Hepatocyte (in vitro differentiated cells): ENCODE results near the gene CCDC88C. TPM values are rescaled to one million over a fixed set of nuclear protein-coding genes. Genes with fewer than 3 reads are reported as not detected.
A peak's percentile ranks its signal among the peaks of the same experiment; 100 is the strongest.

Experiments
- DNase-seq: peaks from one replicate; pipeline ENCODE4 v3.0.0-alpha.2; 2016; ENCODE audit warnings: low spot score
- H2AFZ ChIP-seq: fragments of 200-600 bp; sonication (generic); 2 replicates; pipeline ENCODE4 v1.6.0; 2016; ENCODE audit warnings: antibody characterized with exemption, mild to moderate bottlenecking
- H3K27ac ChIP-seq: fragments of 200-600 bp; sonication (generic); 2 replicates; pipeline ENCODE4 v1.5.1; 2016; ENCODE audit warnings: mild to moderate bottlenecking
- H3K27me3 ChIP-seq: fragments of 200-600 bp; sonication (generic); 2 replicates; pipeline ENCODE4 v1.6.1; 2016
- H3K36me3 ChIP-seq: fragments of 200-600 bp; sonication (generic); replicated peaks from 2 replicates; pipeline ENCODE4 v1.5.1; 2016; ENCODE audit warnings: low read depth; ENCODE audit not compliant: insufficient read depth
- H3K4me1 ChIP-seq: fragments of 200-600 bp; sonication (generic); 2 replicates; pipeline ENCODE4 v1.5.1; 2016; ENCODE audit warnings: mild to moderate bottlenecking, moderate library complexity; ENCODE audit not compliant: insufficient read depth
- H3K4me2 ChIP-seq: fragments of 200-600 bp; sonication (generic); 2 replicates; pipeline ENCODE4 v1.6.0; 2016
- H3K4me3 ChIP-seq: fragments of 200-600 bp; sonication (generic); 2 replicates; pipeline ENCODE4 v1.5.1; 2016; ENCODE audit warnings: mild to moderate bottlenecking
- H3K79me2 ChIP-seq: fragments of 200-600 bp; sonication (generic); 2 replicates; pipeline ENCODE4 v1.6.0; 2017; ENCODE audit warnings: mild to moderate bottlenecking
- H3K9me2 ChIP-seq: fragments of 200-600 bp; sonication (generic); replicated peaks from 2 replicates; pipeline ENCODE4 v1.6.0; 2017; ENCODE audit warnings: mild to moderate bottlenecking; ENCODE audit not compliant: insufficient read depth
- H3K9me3 ChIP-seq: fragments of 200-600 bp; sonication (generic); 2 replicates; pipeline ENCODE4 v1.5.1; 2016; ENCODE audit warnings: low read depth, mild to moderate bottlenecking
- H4K20me1 ChIP-seq: fragments of 200-600 bp; sonication (generic); 2 replicates; pipeline ENCODE4 v1.6.0; 2016; ENCODE audit warnings: mild to moderate bottlenecking; ENCODE audit not compliant: insufficient read depth, poor library complexity, severe bottlenecking
- EZH2 ChIP-seq: fragments of 200-600 bp; sonication (generic); IDR thresholded peaks from 2 replicates; pipeline ENCODE4 v1.6.1; 2016; ENCODE audit warnings: antibody characterized with exemption, mild to moderate bottlenecking, borderline replicate concordance
- EZH2phosphoT487 ChIP-seq: fragments of 200-600 bp; sonication (generic); IDR thresholded peaks from one replicate; pipeline ENCODE4 v1.6.1; 2018; ENCODE audit warnings: antibody characterized with exemption, mild to moderate bottlenecking, low read depth, moderate library complexity; ENCODE audit not compliant: unreplicated experiment, severe bottlenecking
- WGBS: methylation state at CpG from one replicate; pipeline ENCODE4 v1.1.6; 2016; ENCODE audit warnings: low lambda C conversion rate; ENCODE audit errors: missing lambda C conversion rate; 5-methylcytosine and 5-hydroxymethylcytosine counted together
- polyA plus RNA-seq: library from polyadenylated mRNA; unstranded; fragments of >200 nt; fragmentation: Nextera tagmentation; extraction: Ambion mirVana; gene quantifications from 2 replicates; pipeline ENCODE4 v1.2.1, GENCODE V29; 2016
- total RNA-seq: library from RNA; depleted of rRNA; stranded (reverse); fragments of >200 nt; gene quantifications from 2 replicates; pipeline ENCODE4 v1.2.3, GENCODE V29; 2014
- TF ChIP-seq, protein P1 (sequence below): fragments of 200-600 bp; sonication (generic); IDR thresholded peaks from 2 replicates; pipeline ENCODE4 v1.5.1; 2016; ENCODE audit warnings: antibody characterized with exemption, mild to moderate bottlenecking; ENCODE audit not compliant: poor library complexity

The CCDC88C gene
- total and polyA plus RNA-seq, 2 experiments from 2014 or later = 5.9 to 11.3 TPM

DNA sequence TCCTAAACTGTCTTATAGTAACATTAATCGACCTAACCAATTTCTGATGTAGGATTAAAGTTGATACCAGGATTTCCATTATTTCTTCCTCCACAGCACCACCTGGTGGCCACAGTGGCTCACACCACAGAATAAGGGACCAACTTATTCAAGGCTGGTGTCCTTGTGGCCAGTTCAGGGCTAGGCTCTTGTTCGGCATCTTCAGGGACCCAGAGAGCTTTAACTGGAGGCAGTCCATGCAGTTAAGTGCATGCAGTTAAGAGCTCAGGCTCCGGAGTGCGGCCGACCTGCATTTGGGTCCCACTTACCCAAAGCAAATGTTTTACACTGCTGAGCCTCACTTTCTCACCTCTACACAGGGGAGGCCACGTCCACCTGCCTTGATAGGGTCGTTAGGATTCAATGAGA lies 131.1 kb downstream of the CCDC88C start:
- Histone ChIP-seq H3K4me1 (peaks cover 21% of the 10 kb centered on the region), H3K79me2 (no peaks in the 10 kb centered on the region), H3K9me3 (no peaks in the 10 kb centered on the region), H3K27ac (no peak overlapping the region), H3K9me2 (no peaks in the 10 kb centered on the region), H3K27me3 (no peaks in the 10 kb centered on the region), H3K4me2 (no peak overlapping the region), H2AFZ (no peak overlapping the region), H3K4me3 (no peak overlapping the region), H3K36me3 (peaks cover 3% of the 10 kb centered on the region), H4K20me1 (no peaks in the 10 kb centered on the region)
- peak; percentile 73 for DNase-seq
- 55% methylated on average over 7 of the region's 7 CpGs for WGBS
- TF ChIP-seq EZH2phosphoT487 (no peak), EZH2 (no peak)
- TF ChIP-seq, protein P1, sequence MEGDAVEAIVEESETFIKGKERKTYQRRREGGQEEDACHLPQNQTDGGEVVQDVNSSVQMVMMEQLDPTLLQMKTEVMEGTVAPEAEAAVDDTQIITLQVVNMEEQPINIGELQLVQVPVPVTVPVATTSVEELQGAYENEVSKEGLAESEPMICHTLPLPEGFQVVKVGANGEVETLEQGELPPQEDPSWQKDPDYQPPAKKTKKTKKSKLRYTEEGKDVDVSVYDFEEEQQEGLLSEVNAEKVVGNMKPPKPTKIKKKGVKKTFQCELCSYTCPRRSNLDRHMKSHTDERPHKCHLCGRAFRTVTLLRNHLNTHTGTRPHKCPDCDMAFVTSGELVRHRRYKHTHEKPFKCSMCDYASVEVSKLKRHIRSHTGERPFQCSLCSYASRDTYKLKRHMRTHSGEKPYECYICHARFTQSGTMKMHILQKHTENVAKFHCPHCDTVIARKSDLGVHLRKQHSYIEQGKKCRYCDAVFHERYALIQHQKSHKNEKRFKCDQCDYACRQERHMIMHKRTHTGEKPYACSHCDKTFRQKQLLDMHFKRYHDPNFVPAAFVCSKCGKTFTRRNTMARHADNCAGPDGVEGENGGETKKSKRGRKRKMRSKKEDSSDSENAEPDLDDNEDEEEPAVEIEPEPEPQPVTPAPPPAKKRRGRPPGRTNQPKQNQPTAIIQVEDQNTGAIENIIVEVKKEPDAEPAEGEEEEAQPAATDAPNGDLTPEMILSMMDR = peak; percentile 91

DNA sequence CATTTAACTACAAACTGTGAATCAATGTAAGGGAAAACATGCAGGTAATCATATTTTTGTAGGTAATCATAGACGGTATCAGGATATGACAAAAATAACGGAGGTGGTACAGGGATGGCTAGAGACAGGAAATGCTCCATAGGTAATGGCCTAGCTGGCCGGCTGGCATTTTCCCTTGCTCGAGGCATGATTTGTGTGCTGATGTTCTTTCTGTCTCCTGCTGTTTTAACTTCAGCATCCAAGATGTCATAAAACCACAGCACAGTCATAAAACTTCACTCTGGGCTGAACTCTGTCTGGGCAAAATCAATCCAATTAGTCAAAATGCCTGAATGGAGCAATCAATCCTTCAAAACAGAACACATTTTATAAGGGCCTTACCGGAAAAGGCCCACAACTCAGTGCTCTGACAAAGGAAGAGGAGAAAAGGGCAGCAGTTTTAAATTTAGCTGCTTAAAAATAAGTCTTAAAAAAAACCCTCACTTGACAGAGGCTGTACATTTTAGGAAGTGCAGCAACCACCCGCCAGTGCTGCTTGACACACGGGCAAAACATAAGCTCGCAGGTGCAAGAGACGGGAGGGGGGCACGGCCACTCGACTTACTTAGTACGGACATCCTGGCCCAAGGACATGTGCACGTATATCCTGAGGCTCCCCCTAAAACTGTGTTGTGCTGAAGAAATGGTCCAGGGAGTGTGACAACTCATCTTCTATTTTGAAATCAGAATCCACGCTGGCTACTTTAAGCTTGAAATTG lies 132.7 kb downstream of the CCDC88C start:
- H3K9me3 ChIP-seq = no peaks in the 10 kb centered on the region
- H3K36me3 ChIP-seq = peaks cover 3% of the 10 kb centered on the region
- no peak overlapping the region for H3K27ac ChIP-seq
- no peak for DNase-seq
- no peaks in the 10 kb centered on the region for H3K79me2 ChIP-seq
- no peaks in the 10 kb centered on the region for H3K27me3 ChIP-seq
- no peak overlapping the region for H2AFZ ChIP-seq
- no peak overlapping the region for H3K4me2 ChIP-seq
- TF ChIP-seq, protein P1 = no peak
- no peak for TF ChIP-seq EZH2
- TF ChIP-seq EZH2phosphoT487 = no peak
- H3K4me3 ChIP-seq = no peak overlapping the region
- H3K4me1 ChIP-seq = peaks cover 21% of the 10 kb centered on the region
- H4K20me1 ChIP-seq = no peaks in the 10 kb centered on the region
- H3K9me2 ChIP-seq = no peaks in the 10 kb centered on the region
- 48% methylated on average over 14 of the region's 14 CpGs for WGBS

DNA sequence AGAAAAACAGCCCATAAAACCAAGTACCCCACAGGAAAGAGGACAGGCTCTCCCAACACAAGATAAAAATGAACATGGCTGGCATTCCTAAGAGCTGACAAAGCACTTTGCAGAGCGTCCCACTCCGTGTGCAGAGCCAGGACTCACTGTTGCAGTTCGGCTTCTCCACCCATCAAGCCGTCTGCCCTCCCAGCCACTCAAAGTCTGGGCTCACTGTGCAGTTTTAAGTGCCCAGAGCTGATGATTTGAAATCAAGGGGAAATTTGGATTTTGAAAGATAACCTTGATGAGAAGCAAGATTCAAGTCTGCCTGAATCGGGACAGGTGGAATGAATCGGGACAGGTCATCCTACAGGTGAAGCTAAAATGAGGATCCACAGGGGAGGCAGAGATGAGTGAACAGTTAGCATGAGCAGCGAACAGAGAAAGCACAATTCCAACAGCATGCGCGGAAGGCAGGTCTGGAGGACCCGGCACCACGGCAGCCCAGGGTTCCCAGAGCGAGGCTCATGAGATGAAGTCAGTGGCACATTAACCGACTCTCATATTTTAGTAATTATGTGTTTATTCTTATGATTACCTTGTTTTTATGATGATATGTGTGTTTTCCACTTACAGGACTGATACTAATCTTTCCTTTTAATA lies 133.4 kb downstream of the CCDC88C start:
- Histone ChIP-seq H3K4me3 (no peak overlapping the region), H3K79me2 (no peaks in the 10 kb centered on the region), H3K36me3 (peaks cover 3% of the 10 kb centered on the region), H3K4me1 (peaks cover 21% of the 10 kb centered on the region), H3K27ac (peak overlapping the region; percentile 49), H3K27me3 (no peaks in the 10 kb centered on the region), H3K9me3 (no peaks in the 10 kb centered on the region), H4K20me1 (no peaks in the 10 kb centered on the region), H2AFZ (peak overlapping the region; percentile 33), H3K9me2 (no peaks in the 10 kb centered on the region), H3K4me2 (no peak overlapping the region)
- 68% methylated on average over 13 of the region's 13 CpGs for WGBS
- DNase-seq = peak; percentile 61
- TF ChIP-seq EZH2 (no peak), EZH2phosphoT487 (no peak)
- TF ChIP-seq, protein P1 = no peak
